GM12864 (cell line): ENCODE data around the gene NCKAP5.

Source experiments
- DNase-seq: peaks from one replicate; pipeline ENCODE4 v3.0.0-alpha.2; 2011; ENCODE audit warnings: low read depth
- H3K4me3 ChIP-seq: 2 replicates; pipeline ENCODE4 v1.5.1; 2011; ENCODE audit warnings: mild to moderate bottlenecking, low read depth, low read length, control low read depth
- TF ChIP-seq, protein P1 (sequence below): IDR thresholded peaks from 2 replicates; pipeline ENCODE4 v1.5.1; 2011; ENCODE audit warnings: low read depth, mild to moderate bottlenecking, moderate library complexity, low read length, control low read depth, inconsistent platforms; ENCODE audit errors: missing control alignments

The NCKAP5 gene

DNA sequence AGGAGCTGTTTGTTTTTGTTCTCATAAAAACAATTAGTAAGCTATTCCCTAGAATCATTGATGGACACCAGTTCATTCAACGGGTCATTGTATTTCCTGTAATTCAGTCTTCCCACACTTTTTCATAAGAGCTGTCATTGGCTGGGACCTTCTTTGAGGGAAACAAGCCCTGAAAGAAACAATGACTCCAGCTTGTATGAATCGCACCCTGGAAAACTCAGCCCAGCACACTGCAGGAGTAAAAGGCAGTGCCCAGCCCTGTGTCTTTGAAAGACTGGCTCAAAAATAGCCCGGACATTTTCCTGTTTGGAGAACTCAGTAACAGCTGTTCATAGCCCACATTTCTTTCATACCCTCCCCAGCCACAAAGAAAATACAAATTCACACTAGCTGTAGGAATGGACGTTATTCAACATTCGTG is 81.5 kb downstream of the NCKAP5 start:
- H3K4me3 ChIP-seq = no peak overlapping the region
- TF ChIP-seq, protein P1, sequence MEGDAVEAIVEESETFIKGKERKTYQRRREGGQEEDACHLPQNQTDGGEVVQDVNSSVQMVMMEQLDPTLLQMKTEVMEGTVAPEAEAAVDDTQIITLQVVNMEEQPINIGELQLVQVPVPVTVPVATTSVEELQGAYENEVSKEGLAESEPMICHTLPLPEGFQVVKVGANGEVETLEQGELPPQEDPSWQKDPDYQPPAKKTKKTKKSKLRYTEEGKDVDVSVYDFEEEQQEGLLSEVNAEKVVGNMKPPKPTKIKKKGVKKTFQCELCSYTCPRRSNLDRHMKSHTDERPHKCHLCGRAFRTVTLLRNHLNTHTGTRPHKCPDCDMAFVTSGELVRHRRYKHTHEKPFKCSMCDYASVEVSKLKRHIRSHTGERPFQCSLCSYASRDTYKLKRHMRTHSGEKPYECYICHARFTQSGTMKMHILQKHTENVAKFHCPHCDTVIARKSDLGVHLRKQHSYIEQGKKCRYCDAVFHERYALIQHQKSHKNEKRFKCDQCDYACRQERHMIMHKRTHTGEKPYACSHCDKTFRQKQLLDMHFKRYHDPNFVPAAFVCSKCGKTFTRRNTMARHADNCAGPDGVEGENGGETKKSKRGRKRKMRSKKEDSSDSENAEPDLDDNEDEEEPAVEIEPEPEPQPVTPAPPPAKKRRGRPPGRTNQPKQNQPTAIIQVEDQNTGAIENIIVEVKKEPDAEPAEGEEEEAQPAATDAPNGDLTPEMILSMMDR = no peak
- DNase-seq = no peak

DNA sequence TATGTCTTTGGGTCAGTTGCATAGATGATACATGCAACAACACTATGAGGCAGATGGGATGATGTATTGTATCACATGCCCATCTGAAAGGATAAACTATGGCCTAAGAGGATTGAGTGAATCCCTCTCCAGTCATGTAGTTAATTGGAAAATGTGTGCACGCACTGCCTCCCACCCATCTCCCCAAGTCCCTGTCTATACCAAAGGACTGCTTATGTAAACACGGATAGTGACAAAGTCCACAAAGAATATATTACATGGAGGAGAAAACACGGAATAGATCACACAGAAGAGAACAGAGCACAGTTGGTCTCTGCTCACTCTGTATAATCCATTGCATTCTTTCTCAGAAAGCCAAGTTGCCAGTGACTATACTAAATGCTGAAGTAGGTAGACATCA is 82.4 kb downstream of the NCKAP5 start:
- H3K4me3 ChIP-seq = no peak overlapping the region
- no peak for DNase-seq
- TF ChIP-seq, protein P1 = no peak

DNA sequence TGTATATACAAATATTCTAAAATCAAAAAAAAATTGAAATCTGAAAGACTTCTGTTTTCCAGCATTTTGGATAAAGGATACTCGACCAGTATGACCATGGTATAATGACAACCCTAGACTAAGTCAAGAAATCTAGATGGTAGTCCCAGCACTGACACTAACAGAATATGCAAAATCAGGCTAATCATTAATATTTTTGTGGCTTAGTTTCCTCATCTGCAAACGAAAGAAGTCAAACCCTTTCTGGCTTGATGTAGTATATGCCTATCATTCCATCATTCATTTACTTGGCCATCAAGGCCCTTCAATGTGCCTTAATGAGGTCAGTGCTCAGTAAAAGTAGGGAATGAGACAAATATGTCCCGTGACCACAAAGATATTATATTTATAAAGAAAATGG is 83.5 kb downstream of the NCKAP5 start:
- no peak overlapping the region for H3K4me3 ChIP-seq
- DNase-seq = no peak
- TF ChIP-seq, protein P1 = no peak

DNA sequence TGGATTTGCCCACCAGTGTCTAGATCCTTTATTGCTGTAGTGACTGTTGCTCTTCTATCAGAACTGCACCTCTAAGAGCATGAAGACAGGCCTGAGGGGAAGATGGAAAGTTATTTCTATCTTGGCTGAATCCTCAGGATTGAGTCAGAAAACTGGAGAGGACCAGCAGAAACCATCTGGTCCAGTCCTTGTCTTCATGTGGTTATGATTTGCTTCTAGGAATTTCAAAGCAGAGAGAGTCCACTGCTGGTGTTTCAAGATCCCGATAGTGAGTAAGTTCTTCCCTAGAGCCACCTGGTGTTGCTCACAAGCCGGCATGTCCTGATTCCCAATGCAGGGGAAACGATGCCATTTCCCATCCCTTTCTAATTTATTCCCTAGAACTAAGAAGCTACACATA is 84.2 kb downstream of the NCKAP5 start:
- TF ChIP-seq, protein P1 = no peak
- no peak overlapping the region for H3K4me3 ChIP-seq
- no peak for DNase-seq

DNA sequence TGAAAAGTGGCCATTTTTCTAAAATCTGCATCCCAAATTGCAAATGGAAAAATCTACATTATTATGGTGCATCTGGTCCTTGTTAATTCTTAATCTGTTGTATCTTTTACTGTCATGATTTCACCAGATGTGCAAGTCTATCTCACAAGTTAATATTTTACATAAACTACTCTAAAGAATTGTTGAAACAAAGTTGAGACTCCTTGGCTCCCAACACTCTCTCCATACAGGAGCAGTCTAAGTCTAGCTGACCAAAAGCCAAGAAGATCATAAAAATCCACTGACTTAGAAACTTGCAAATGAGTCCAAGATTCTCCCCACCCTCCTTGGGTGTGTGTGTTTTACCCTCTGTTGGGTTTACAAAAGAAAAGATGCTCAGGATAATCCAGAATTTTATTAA is 85.1 kb downstream of the NCKAP5 start:
- no peak for DNase-seq
- TF ChIP-seq, protein P1 = no peak
- H3K4me3 ChIP-seq = no peak overlapping the region

DNA sequence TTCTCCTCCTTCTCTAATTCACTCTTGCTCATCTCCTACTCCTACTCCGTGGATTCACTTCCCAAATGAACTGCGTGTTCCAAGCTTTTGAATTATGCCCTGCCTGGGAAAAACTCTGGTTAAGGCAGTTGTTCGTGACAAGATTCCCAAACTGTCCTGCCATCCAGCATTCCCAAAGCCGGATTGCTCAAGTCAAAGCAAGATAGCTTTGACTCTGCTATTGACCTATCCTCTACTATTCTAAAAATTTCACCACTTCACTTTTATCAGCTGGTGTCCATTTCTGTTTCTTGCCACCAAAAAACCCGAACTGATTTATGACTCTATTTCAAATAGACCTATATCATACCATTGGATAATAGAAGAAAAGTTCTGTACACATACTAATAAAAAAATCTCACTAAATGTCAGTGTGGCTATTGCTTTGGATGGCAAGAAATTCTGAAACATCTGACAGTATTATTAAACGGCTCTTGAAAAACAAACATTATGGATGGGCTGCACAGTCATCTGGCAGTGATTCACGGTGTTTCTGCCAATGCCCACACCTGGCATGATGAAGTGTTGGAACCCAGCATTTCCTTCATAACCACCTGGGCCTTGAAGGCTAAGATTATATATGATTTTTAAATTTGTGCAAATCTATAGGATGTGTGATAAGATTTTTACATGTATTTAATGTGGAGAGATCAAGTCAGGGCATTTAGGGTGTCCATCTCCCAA is 87.4 kb downstream of the NCKAP5 start:
- H3K4me3 ChIP-seq = no peak overlapping the region
- TF ChIP-seq, protein P1 = no peak
- no peak for DNase-seq

DNA sequence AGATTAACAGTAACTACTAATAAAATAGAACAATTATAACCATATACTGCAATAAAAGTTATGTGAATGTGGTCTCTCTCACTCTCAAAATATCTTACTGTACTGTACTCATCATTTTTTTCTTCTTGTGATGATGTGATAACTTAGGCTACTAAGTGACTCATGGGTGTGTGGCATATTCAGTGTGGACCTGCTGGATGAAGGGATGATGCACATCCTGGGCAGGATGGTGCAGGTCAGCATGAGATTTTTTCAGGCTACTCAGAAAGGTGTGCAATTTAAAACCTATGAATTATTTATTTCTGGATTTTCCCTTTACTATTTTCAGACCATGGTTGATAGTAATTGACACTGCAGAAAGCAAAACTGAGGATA is 90.7 kb downstream of the NCKAP5 start:
- TF ChIP-seq, protein P1 = no peak
- no peak overlapping the region for H3K4me3 ChIP-seq
- no peak for DNase-seq
